GM21390 (cell line): ENCODE measurements around the gene PIF1.
A peak's percentile ranks its signal among the peaks of the same experiment; 100 is the strongest.

Experiments used
- ATAC-seq: cut with Tn5 transposase; IDR thresholded peaks from one replicate; pipeline ENCODE4 v1.9.1; 2021; ENCODE audit not compliant: unreplicated experiment

PIF1 gene

GRCh38 chr15:64825431-64826294, at the start of gene PIF1:
TSS of gene PIF1 (minus strand) at chr15:64825647. CDS start at chr15:64824335, 1,312 bp downstream.
- peak; percentile 81 for ATAC-seq

GRCh38 chr15:64870353-64870752, 44.9 kb upstream of the PIF1 start:
- ATAC-seq = no peak

- no peak for ATAC-seq
Measured at GRCh38 chr15:64869501-64869900, 44.1 kb upstream of the PIF1 start.

DNA sequence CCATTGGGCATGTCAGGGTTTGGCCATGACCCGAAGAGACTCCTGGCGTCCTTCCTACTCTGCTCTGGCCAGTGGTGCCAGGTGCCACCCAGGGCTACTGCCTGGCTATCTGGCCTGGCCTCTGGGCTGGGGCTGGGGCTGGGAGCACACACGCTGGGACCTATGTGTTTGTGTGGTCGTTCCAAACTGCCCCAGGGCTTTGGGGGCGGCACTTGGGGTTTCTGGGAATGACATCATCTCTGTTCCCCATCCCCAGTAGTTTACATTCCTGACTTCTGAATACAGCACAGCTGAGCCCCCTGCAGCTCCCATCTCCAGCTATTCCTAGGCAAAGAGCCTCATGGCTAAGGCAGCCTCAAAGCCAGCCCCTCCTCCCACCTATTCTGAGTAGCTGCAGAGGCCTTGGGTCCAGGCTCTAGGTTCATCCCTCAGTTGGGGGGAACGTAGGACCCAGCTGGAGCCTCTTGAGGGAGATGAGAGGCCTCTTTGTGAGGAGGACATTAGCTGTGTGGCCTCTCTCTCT, 40.6 kb upstream of the PIF1 start:
- no peak for ATAC-seq

- ATAC-seq = no peak
Measured at GRCh38 chr15:64865126-64865997, 39.9 kb upstream of the PIF1 start.

GRCh38 chr15:64864068-64864467, 38.6 kb upstream of the PIF1 start:
- ATAC-seq = no peak

GRCh38 chr15:64862408-64862807, 37.0 kb upstream of the PIF1 start:
- ATAC-seq = no peak

DNA sequence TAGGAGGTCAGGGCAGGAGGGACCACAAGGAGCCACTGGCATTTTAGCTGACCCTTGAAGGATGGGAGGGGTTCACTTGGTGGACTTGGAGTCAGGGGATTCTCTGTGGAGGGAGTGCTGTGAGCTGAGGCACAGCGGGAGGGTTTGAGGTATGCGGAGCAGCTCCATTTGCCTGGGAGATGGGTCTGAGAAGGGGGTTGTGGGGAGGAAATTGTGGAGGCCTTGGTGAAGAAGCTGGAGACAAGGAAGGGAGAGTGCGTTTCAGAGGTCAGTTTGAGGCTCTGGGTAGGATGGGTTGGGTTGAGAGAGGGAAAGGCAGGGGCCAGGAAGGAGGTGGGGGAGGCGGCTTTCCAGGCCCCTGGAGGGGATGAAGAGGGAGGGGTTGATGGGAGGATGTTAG, 36.5 kb upstream of the PIF1 start:
- ATAC-seq = no peak

GRCh38 chr15:64861331-64861730, 35.9 kb upstream of the PIF1 start:
- ATAC-seq = no peak

GRCh38 chr15:64859226-64859625, 33.8 kb upstream of the PIF1 start:
- no peak for ATAC-seq

DNA sequence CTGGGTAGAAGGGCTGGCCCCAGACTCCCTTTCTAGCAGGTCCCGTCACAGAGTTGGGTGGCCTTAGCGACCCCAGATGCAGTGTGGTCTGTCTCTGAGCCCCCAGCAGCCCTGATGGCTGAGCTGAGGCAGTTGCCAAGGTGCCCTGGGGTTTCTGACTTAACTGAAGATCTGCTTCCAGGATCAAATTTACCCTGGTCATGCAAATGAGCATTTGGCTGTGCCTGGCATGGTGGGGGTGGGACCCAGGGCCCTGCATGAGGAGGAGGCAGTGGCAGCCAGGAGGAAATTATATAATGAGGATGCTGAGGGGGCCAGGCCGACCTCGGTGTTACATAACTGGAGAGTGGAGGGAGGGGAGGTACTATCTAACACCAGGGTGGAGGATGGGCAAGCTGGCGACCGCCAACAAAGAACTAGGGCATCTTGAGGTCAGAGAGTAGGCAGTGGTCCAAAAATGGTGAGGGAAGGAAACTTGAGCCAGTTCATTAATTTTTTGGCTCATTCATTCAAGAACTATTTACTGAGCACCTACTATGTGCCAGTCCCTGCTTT, 32.7 kb upstream of the PIF1 start:
- no peak for ATAC-seq

- no peak for ATAC-seq
Measured at GRCh38 chr15:64857421-64857820, 32.0 kb upstream of the PIF1 start.

DNA sequence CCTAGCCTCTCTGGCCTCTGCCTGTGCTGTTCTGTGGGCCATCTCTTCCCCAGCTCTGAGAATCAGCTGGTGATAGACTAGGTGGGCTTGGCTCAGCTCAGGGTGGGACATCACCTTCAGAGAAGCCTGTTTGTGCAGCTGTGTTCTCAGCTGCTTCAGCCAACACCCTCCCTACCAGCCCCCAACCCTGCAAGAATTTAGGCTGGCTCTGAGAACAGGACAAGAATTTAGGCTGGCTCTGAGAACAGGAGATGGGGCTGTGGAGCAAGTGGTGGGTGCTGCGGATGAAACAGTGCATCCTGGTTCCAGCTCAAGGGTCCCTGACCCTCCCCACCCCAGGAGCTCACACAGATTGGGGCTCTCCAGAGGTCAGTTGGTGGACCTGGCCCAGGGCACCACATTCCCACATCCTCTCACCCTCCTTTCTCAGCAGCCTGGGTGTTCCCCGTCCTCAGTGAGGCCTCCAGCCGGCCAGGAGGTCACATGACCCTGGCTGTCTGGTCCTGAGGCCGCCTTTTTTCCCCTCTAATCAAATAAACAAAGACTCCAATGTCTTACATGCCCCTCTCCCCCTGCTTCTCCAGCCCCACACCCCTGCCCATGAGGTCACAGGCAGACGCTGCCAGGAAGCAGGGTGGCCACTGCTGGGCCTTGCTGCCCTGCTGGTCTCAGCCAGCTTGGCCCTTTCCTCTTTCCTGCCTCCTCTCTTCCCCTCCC, 31.1 kb upstream of the PIF1 start:
- ATAC-seq = no peak

DNA sequence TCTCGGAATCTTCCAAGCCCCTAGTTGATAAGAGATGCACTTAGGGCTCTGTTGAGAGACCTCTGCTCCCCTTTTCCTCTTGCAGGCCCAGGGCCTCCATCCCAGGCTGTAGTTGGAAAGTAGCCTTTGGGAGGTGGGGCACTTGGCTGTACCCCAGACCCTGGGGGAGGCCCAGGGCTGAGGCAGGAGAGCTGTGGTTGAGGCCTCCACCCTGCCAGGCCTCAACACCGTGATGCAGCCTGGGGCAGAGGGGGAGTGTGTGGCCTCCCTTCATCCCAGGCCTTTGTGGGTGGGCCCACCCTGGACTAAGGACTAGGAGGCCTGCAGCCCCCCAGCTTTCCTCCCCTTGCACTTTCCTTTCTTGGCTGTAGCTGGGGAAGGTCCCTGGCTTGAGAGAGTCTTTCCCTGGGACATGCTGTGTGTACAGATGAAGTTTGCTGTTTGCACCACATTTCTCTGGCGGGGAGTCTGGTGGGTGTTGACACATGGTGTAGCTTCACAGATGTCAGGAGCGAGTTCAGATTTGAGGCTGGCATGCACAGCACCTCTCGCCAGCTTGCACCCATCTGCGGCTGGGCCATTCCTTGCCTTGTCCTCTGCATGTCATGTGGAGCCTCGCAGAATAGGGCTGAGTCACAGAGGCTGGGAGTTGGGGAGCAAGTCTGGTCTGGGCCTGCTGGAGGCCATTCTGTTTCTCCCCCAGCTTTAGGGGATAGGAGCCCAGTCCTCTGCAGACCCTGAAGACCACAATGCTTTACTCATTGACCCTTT, 29.9 kb upstream of the PIF1 start:
- ATAC-seq = no peak

DNA sequence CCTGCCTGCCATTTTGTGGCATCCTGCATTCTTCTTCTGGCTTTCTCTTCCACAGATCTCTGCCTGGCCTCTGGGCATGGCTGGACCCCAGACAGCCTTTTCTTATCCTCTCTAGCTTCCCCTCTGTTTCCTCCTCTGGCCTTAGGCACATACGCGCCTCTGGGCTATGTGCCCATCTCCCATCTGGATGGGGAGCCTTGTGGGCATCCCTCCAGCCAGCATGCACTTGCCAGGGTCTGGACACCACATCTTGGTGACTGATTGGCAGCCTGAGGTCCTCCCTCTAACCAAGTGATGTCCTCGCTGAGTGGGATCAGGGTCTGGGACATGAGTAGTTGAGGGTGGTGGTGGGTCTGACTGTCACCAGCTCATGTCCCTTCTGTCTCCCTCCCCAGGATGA, 29.1 kb upstream of the PIF1 start:
- no peak for ATAC-seq

GRCh38 chr15:64854041-64854440, 28.6 kb upstream of the PIF1 start:
- ATAC-seq = no peak

DNA sequence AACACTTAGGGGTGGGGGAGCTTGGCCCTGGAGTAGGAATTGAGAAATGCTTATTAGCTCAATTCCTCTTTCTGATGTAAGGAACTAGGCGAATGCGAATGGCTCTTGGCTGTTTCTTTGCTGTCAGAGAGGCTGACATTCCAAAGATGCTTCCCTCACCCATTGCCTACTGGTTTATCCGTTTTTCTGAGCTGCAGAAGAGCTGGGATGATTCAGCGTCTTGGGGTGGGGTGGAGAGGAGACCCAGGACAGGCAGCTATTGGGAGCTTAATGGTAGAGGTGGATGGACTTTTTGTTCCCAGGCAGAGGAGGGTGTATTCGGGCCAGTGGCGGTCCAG, 26.0 kb upstream of the PIF1 start:
- no peak for ATAC-seq

GRCh38 chr15:64850778-64851502, 25.5 kb upstream of the PIF1 start:
- ATAC-seq = no peak

GRCh38 chr15:64847876-64848716, 22.6 kb upstream of the PIF1 start:
- no peak for ATAC-seq
